Endodermal cell (in vitro differentiated cells): ENCODE data around the gene COPS3. TPM values are rescaled to one million over a fixed set of nuclear protein-coding genes. Genes with fewer than 3 reads are reported as not detected.

ENCODE experiments used
- DNase-seq: peaks from one replicate; pipeline ENCODE4 v3.0.0-alpha.2; 2017
- H3K27ac ChIP-seq: 2 replicates; pipeline ENCODE4 v1.5.1; 2013; ENCODE audit warnings: mild to moderate bottlenecking, low read depth, low read length, moderate library complexity
- H3K27me3 ChIP-seq: 2 replicates; pipeline ENCODE4 v1.6.1; 2013; ENCODE audit warnings: mild to moderate bottlenecking, low read length, moderate library complexity; ENCODE audit not compliant: insufficient read depth, control insufficient read depth, poor library complexity, severe bottlenecking
- H3K36me3 ChIP-seq: 2 replicates; pipeline ENCODE4 v1.7.0; 2013; ENCODE audit warnings: mild to moderate bottlenecking, low read length, moderate library complexity; ENCODE audit not compliant: control insufficient read depth, insufficient read depth
- H3K4me1 ChIP-seq: one replicate; pipeline ENCODE4 v1.7.0; 2013; ENCODE audit warnings: low read length; ENCODE audit not compliant: control insufficient read depth, insufficient read depth
- H3K4me3 ChIP-seq: 2 replicates; pipeline ENCODE4 v1.5.1; 2013; ENCODE audit warnings: mild to moderate bottlenecking, low read length, moderate library complexity
- H3K9ac ChIP-seq: 2 replicates; pipeline ENCODE4 v1.6.1; 2013; ENCODE audit warnings: mild to moderate bottlenecking, low read length, moderate library complexity; ENCODE audit not compliant: poor library complexity, severe bottlenecking; ENCODE audit errors: extremely low read depth
- H3K9me3 ChIP-seq: 2 replicates; pipeline ENCODE4 v1.6.1; 2013; ENCODE audit warnings: mild to moderate bottlenecking, low read length, moderate library complexity; ENCODE audit not compliant: control insufficient read depth
- H3K27ac Mint-ChIP-seq: 2 replicates; pipeline ENCODE4 v1.8.0; 2020; ENCODE audit warnings: mixed read lengths
- H3K27me3 Mint-ChIP-seq: 2 replicates; pipeline ENCODE4 v1.8.0; 2021; ENCODE audit warnings: mild to moderate bottlenecking, mixed read lengths; ENCODE audit not compliant: insufficient read depth
- H3K36me3 Mint-ChIP-seq: 2 replicates; pipeline ENCODE4 v1.8.0; 2020; ENCODE audit warnings: low read depth, mixed read lengths
- H3K4me1 Mint-ChIP-seq: 2 replicates; pipeline ENCODE4 v1.8.0; 2020; ENCODE audit warnings: mixed read lengths
- H3K4me3 Mint-ChIP-seq: 2 replicates; pipeline ENCODE4 v1.8.0; 2020; ENCODE audit warnings: mild to moderate bottlenecking, moderate library complexity, mixed read lengths
- H3K9me3 Mint-ChIP-seq: 2 replicates; pipeline ENCODE4 v1.8.0; 2020; ENCODE audit warnings: mild to moderate bottlenecking, mixed read lengths
- WGBS, 2 experiments: methylation state at CpG; one replicate each; pipeline versions ENCODE4 v1.1.5 to v1.1.7; 2013; ENCODE audit warnings: missing lambda C conversion rate in 2 of 2, mixed read lengths in 1 of 2; ENCODE audit not compliant: insufficient coverage in 1 of 2, insufficient read length in 1 of 2; 5-methylcytosine and 5-hydroxymethylcytosine counted together
- total RNA-seq, 2 donors: library from RNA; stranded (reverse); fragmentation: NEBNext Ultra II Directional in 1 of 2; extraction: Animal tissue kit (Norgen Biotek cat#: 25700) in 1 of 2; gene quantifications; 2 replicates in 1 of 2; 3 replicates in 1 of 2; pipeline ENCODE4 v1.2.1, GENCODE V29; 2021
- TF ChIP-seq, protein P1 (sequence below): fragments of 200-600 bp; sonication (generic); conservative IDR thresholded peaks from 2 replicates; pipeline ENCODE4 v1.5.0; 2021; ENCODE audit warnings: antibody characterized with exemption, mild to moderate bottlenecking

The COPS3 gene
- total RNA-seq, 2 donors from 2014 or later = 63.1 to 67.5 TPM

DNA sequence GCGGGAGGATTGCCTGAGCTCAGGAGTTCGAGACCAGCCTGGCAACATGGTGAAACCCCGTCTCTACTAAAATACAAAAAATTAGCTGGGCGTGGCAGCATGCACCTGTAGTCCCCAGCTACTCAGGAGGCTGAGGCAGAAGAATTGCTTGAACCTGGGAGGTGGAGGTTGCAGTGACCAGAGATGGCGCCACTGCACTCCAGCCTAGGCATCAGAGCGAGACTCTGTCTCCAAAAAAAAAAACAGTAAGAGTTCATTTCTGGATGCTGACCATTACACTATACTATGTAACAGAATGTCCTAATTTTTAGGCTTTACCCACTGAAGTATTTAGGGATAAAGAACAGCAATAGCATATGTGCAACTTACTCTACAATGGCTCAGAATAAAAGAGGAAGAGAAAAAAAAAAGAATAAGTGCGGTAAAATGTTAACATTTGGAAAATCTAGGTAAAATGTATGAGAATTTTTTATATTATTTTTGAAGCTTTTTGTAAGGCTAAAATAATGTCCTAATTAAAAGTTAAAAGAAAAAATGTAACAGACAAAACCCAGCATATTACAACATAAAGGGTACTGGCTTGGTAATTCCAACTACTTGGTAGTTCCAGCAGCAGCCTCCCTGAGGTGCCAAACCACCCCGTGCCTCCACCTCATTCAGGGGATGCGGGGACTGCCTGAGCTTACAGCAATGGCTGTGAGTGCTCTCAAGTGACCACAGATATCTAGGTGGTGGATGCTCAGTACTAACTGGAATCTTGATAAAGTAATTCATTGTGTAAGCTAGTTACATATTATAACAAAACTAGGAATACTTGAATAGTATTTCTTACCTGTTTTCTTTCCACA lies 10.9 kb downstream of the COPS3 start:
- no peak overlapping the region for H3K27ac ChIP-seq
- Mint-ChIP-seq H3K27ac (no peak overlapping the region), H3K36me3 (peaks cover 60% of the 10 kb centered on the region), H3K9me3 (no peaks in the 10 kb centered on the region), H3K4me1 (no peaks in the 10 kb centered on the region), H3K4me3 (no peak overlapping the region), H3K27me3 (no peaks in the 10 kb centered on the region)
- no peak overlapping the region for H3K4me3 ChIP-seq
- no peaks in the 10 kb centered on the region for H3K27me3 ChIP-seq
- H3K36me3 ChIP-seq = peaks cover 85% of the 10 kb centered on the region
- peaks cover 9% of the 10 kb centered on the region for H3K9me3 ChIP-seq
- TF ChIP-seq, protein P1, sequence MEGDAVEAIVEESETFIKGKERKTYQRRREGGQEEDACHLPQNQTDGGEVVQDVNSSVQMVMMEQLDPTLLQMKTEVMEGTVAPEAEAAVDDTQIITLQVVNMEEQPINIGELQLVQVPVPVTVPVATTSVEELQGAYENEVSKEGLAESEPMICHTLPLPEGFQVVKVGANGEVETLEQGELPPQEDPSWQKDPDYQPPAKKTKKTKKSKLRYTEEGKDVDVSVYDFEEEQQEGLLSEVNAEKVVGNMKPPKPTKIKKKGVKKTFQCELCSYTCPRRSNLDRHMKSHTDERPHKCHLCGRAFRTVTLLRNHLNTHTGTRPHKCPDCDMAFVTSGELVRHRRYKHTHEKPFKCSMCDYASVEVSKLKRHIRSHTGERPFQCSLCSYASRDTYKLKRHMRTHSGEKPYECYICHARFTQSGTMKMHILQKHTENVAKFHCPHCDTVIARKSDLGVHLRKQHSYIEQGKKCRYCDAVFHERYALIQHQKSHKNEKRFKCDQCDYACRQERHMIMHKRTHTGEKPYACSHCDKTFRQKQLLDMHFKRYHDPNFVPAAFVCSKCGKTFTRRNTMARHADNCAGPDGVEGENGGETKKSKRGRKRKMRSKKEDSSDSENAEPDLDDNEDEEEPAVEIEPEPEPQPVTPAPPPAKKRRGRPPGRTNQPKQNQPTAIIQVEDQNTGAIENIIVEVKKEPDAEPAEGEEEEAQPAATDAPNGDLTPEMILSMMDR = peak; percentile 83
- DNase-seq = peak; percentile 84
- H3K4me1 ChIP-seq = no peaks in the 10 kb centered on the region
- H3K9ac ChIP-seq = no peak overlapping the region
- WGBS, 2 experiments = 86 to 92% methylated on average over 5 to 9 of the region's 9 CpGs

GRCh38 chr17:17264430-17264829 lies 16.6 kb downstream of the COPS3 start:
- H3K36me3 ChIP-seq = peaks cover 79% of the 10 kb centered on the region
- WGBS, 2 experiments = 94 to 100% methylated on average over 1 to 2 of the region's 2 CpGs
- H3K9me3 Mint-ChIP-seq = no peaks in the 10 kb centered on the region

DNA sequence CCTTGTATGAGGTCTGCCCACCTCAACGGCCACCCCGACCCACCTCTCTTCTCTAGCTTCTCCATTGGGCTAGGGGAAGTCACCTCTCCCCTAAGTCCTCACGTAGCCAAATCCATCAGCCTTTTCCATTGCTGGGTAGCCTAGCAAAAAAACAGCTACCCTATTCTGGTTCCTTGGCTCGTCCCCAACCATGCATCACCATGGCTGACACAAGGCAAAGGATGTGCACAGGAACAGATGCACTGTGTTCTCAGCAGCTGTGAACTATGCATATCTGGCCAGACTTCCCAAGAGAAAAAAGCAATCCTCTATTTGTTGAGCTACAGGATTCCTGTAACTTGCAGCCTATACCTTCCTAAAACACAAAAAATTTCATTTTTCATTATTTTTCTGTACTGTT lies 22.0 kb downstream of the COPS3 start:
- TF ChIP-seq, protein P1 = no peak
- no peak overlapping the region for H3K9ac ChIP-seq
- peaks cover 5% of the 10 kb centered on the region for H3K9me3 ChIP-seq
- H3K27me3 Mint-ChIP-seq = no peaks in the 10 kb centered on the region
- H3K4me3 ChIP-seq = no peak overlapping the region
- no peak overlapping the region for H3K27ac ChIP-seq
- H3K27ac Mint-ChIP-seq = no peak overlapping the region
- peaks cover 74% of the 10 kb centered on the region for H3K36me3 ChIP-seq
- DNase-seq = no peak
- no peaks in the 10 kb centered on the region for H3K4me1 ChIP-seq
- peaks cover 72% of the 10 kb centered on the region for H3K36me3 Mint-ChIP-seq
- H3K4me1 Mint-ChIP-seq = no peaks in the 10 kb centered on the region
- no peak overlapping the region for H3K4me3 Mint-ChIP-seq
- no peaks in the 10 kb centered on the region for H3K27me3 ChIP-seq
- no peaks in the 10 kb centered on the region for H3K9me3 Mint-ChIP-seq
- 84 to 94% methylated on average over 2 to 4 of the region's 4 CpGs for WGBS, 2 experiments

More at GRCh38 chr17:17264430-17264829, 16.6 kb downstream of the COPS3 start:
- Mint-ChIP-seq H3K27ac (no peak overlapping the region), H3K4me3 (no peak overlapping the region), H3K36me3 (peaks cover 69% of the 10 kb centered on the region), H3K4me1 (no peaks in the 10 kb centered on the region), H3K27me3 (no peaks in the 10 kb centered on the region)
- Histone ChIP-seq H3K9me3 (peaks cover 9% of the 10 kb centered on the region), H3K27me3 (no peaks in the 10 kb centered on the region), H3K27ac (no peak overlapping the region), H3K4me1 (no peaks in the 10 kb centered on the region), H3K9ac (no peak overlapping the region), H3K4me3 (no peak overlapping the region)
- no peak for DNase-seq
- TF ChIP-seq, protein P1 = no peak
